Measurements from ENCODE around the gene TMEM248. TPM values are rescaled to one million over a fixed set of nuclear protein-coding genes. Genes with fewer than 3 reads are reported as not detected.
"Not testable (repeated sequence)": the region's sequence is repeated elsewhere in the genome, so short reads cannot be mapped to it uniquely, and the experiment has no call there.

Gene TMEM248
- total and polyA plus RNA-seq, 10 donors = 21.5 to 142 (median 87.4) TPM

- TF ChIP-seq POLR2A (IDR thresholded peaks at IDR 0.05) = no peak
- no peak for TF ChIP-seq CTCF (IDR thresholded peaks at IDR 0.05 in 8 of 11, conservative IDR thresholded peaks at IDR 0.05 in 3 of 11)
- no peak for TF ChIP-seq POLR2AphosphoS5 (IDR thresholded peaks at IDR 0.05)
- intact Hi-C loops (cut with DNase I; ENCODE audit: low total_unique reads) = no loop called here
- H3K36me3 ChIP-seq = no peaks in the 10 kb centered on the region
- no peaks in the 10 kb centered on the region for H3K27me3 ChIP-seq (replicated peaks in 1 of 7)
- no peak overlapping the region for H3K27ac ChIP-seq
- H3K4me1 ChIP-seq = no peaks in the 10 kb centered on the region
- H3K4me3 ChIP-seq = no peak overlapping the region
- no peaks in the 10 kb centered on the region for H3K9me3 ChIP-seq
- 65 to 96% (median 91%) methylated on average over 2 of the region's 2 CpGs for WGBS, 5 donors
- DNase-seq = no peak
These were observed 8.8 kb upstream of the TMEM248 start for GRCh38 chr7:66912195-66912594.

GRCh38 chr7:66913118-66914037 is 7.6 kb upstream of the TMEM248 start:
- TF ChIP-seq CTCF (IDR thresholded peaks at IDR 0.05 in 8 of 11, conservative IDR thresholded peaks at IDR 0.05 in 3 of 11) (no peak), POLR2A (IDR thresholded peaks at IDR 0.05) (no peak), POLR2AphosphoS5 (IDR thresholded peaks at IDR 0.05) (no peak)
- intact Hi-C loops (cut with DNase I; ENCODE audit: low total_unique reads) = no loop called here
- Histone ChIP-seq H3K36me3 (no peaks in the 10 kb centered on the region), H3K4me3 (no peak overlapping the region), H3K9me3 (no peaks in the 10 kb centered on the region), H3K27me3 (replicated peaks in 1 of 7) (no peaks in the 10 kb centered on the region), H3K4me1 (no peaks in the 10 kb centered on the region), H3K27ac (no peak overlapping the region)
- DNase-seq = no peak
- WGBS, 5 donors = 88 to 92% (median 90%) methylated on average over 12 of the region's 12 CpGs

GRCh38 chr7:66917904-66918303 is 3.1 kb upstream of the TMEM248 start:
- H3K4me1 ChIP-seq = peaks cover 7 to 24% (median 17%) of the 10 kb centered on the region in 6 donors
- 86 to 93% (median 89%) methylated on average over 7 of the region's 7 CpGs for WGBS, 5 donors
- intact Hi-C loops (cut with DNase I; ENCODE audit: low total_unique reads); H3K27me3 ChIP-seq (replicated peaks in 1 of 7); DNase-seq; H3K27ac ChIP-seq; H3K36me3 ChIP-seq; H3K4me3 ChIP-seq; H3K9me3 ChIP-seq: not testable (repeated sequence)

- Histone ChIP-seq H3K4me1 (peaks cover 19 to 38% (median 31%) of the 10 kb centered on the region in 6 donors), H3K27ac (no peak overlapping the region), H3K9me3 (no peaks in the 10 kb centered on the region), H3K4me3 (no peak overlapping the region), H3K27me3 (replicated peaks in 1 of 7) (no peaks in the 10 kb centered on the region), H3K36me3 (peaks cover 0 to 14% (median 0%) of the 10 kb centered on the region in 6 donors)
- intact Hi-C loops (cut with DNase I; ENCODE audit: low total_unique reads) = no loop called here
- DNase-seq = no peak
- TF ChIP-seq POLR2AphosphoS5 (IDR thresholded peaks at IDR 0.05) (no peak), CTCF (IDR thresholded peaks at IDR 0.05 in 8 of 11, conservative IDR thresholded peaks at IDR 0.05 in 3 of 11) (no peak)
- 81 to 100% (median 92%) methylated on average over 1 of the region's 1 CpG for WGBS, 5 donors
These were observed 1.7 kb upstream of the TMEM248 start for GRCh38 chr7:66919304-66919703.

All from spleen (tissue), 11 donors.